ENCODE measurements around the gene SORD.

The SORD gene

GRCh38 chr15:45114751-45115085, 91.7 kb downstream of the SORD start:
- TF ChIP-seq CTCF (IDR thresholded peaks at IDR 0.05), result no peak
- no peak for DNase-seq (ENCODE audit: low spot score)
- Histone ChIP-seq H3K4me3 (no peak overlapping the region), H3K27ac (no peak overlapping the region)

- DNase-seq (ENCODE audit: low spot score), result no peak
- TF ChIP-seq CTCF (IDR thresholded peaks at IDR 0.05), result no peak
- Histone ChIP-seq H3K4me3 (no peak overlapping the region), H3K27ac (no peak overlapping the region)
These were observed 92.4 kb downstream of the SORD start for GRCh38 chr15:45115312-45115820.

GRCh38 chr15:45116006-45116481, 93.0 kb downstream of the SORD start:
- DNase-seq (ENCODE audit: low spot score), result no peak
- no peak overlapping the region for H3K4me3 ChIP-seq
- no peak overlapping the region for H3K27ac ChIP-seq
- no peak for TF ChIP-seq CTCF (IDR thresholded peaks at IDR 0.05)

- no peak for DNase-seq (ENCODE audit: low spot score)
- Histone ChIP-seq H3K27ac (no peak overlapping the region), H3K4me3 (peak overlapping the region; percentile 36)
- no peak for TF ChIP-seq CTCF (IDR thresholded peaks at IDR 0.05)
These were observed 93.7 kb downstream of the SORD start for GRCh38 chr15:45116482-45117307.

GRCh38 chr15:45117308-45118130, 94.5 kb downstream of the SORD start:
- peak overlapping the region; percentile 36 for H3K4me3 ChIP-seq
- no peak overlapping the region for H3K27ac ChIP-seq
- no peak for TF ChIP-seq CTCF (IDR thresholded peaks at IDR 0.05)
- DNase-seq (ENCODE audit: low spot score), result no peak

- DNase-seq (ENCODE audit: low spot score), result peak; percentile 86
- H3K27ac ChIP-seq, result no peak overlapping the region
- TF ChIP-seq CTCF (IDR thresholded peaks at IDR 0.05), result peak; percentile 98
- peak overlapping the region; percentile 36 for H3K4me3 ChIP-seq
These were observed 95.2 kb downstream of the SORD start for GRCh38 chr15:45118131-45118588.

Measured in coronary artery (tissue), 2 donors.